Medulla oblongata (tissue), 1 donor: ENCODE results near the gene ADAMTS1.

Experiments
- DNase-seq: peaks from one replicate; pipeline ENCODE4 v3.0.0-alpha.2; 2015; ENCODE audit errors: extremely low spot score

The ADAMTS1 gene

GRCh38 chr21:26844258-26845065 is 747 bp downstream of the ADAMTS1 start:
- DNase-seq: peak; percentile 62

GRCh38 chr21:26843933-26844257 is 1.3 kb downstream of the ADAMTS1 start:
- DNase-seq: peak; percentile 30

- peak; percentile 94 for DNase-seq
These were observed 2.0 kb downstream of the ADAMTS1 start for GRCh38 chr21:26842974-26843932.

- DNase-seq: no peak
These were observed 2.9 kb downstream of the ADAMTS1 start for GRCh38 chr21:26842300-26842699.

- no peak for DNase-seq
These were observed 4.3 kb downstream of the ADAMTS1 start for GRCh38 chr21:26840912-26841311.

- DNase-seq: no peak
These were observed 5.0 kb downstream of the ADAMTS1 start for GRCh38 chr21:26840201-26840600.

- DNase-seq: no peak
These were observed 7.7 kb downstream of the ADAMTS1 start for GRCh38 chr21:26837539-26837938.

- DNase-seq: no peak
These were observed 8.7 kb downstream of the ADAMTS1 start for GRCh38 chr21:26836528-26836927.

- DNase-seq: no peak
These were observed 9.4 kb downstream of the ADAMTS1 start for GRCh38 chr21:26835714-26836265.

GRCh38 chr21:26835027-26835713 is 10.0 kb downstream of the ADAMTS1 start:
- DNase-seq: no peak

GRCh38 chr21:26834181-26834905 is 10.9 kb downstream of the ADAMTS1 start:
- no peak for DNase-seq

GRCh38 chr21:26833460-26833939 is 11.7 kb downstream of the ADAMTS1 start:
- DNase-seq: no peak

- no peak for DNase-seq
These were observed 12.2 kb downstream of the ADAMTS1 start for GRCh38 chr21:26833011-26833410.

GRCh38 chr21:26832546-26832945 is 12.7 kb downstream of the ADAMTS1 start:
- DNase-seq: no peak

- DNase-seq: no peak
These were observed 18.4 kb downstream of the ADAMTS1 start for GRCh38 chr21:26826801-26827200.

- DNase-seq: no peak
These were observed 24.7 kb downstream of the ADAMTS1 start for GRCh38 chr21:26820509-26820908.

- no peak for DNase-seq
These were observed 25.4 kb downstream of the ADAMTS1 start for GRCh38 chr21:26819740-26820324.

- DNase-seq: no peak
These were observed 26.3 kb downstream of the ADAMTS1 start for GRCh38 chr21:26818906-26819305.

GRCh38 chr21:26815197-26815596 is 30.0 kb downstream of the ADAMTS1 start:
- DNase-seq: no peak

GRCh38 chr21:26814386-26814785 is 30.8 kb downstream of the ADAMTS1 start:
- no peak for DNase-seq
